CD4-positive, alpha-beta T cell treated with Interleukin-4 for 4 hours (primary cell): ENCODE results near the gene UBR2.
"Not testable (repeated sequence)": the region's sequence is repeated elsewhere in the genome, so short reads cannot be mapped to it uniquely, and the experiment has no call there.

ENCODE experiments used
- DNase-seq: peaks from one replicate; pipeline ENCODE4 v3.0.0-alpha.2; 2020

The UBR2 gene

DNA sequence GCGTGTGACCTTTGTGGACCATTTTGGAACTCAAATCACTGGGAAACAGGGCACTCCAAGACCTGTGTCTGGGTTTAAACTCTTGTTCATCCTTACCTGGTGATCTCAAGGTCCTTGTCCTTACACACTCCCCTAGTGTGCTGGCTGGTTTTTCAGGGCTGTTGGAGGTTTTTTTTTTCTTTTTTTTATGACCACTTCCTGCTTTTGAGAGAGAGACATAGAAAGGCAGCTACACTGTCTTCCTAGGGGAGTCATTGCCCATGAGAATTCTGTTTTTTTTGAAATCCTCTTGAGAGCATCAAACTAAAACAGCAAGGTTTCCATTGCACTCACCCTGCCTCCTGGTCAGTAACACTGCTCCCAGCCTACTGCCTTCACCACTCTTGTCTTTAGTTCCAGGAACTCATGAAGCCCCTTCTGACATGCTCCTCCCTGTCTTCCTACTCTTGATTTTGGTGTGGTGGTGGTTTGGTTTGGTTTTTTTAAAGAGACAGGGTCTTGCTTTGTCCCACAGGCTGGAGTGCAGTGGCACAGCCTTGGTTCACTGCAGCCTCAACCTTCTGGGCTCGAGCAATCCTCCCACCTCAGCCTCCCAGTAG, 130.0 kb downstream of the UBR2 start:
- DNase-seq: peak; percentile 6

DNA sequence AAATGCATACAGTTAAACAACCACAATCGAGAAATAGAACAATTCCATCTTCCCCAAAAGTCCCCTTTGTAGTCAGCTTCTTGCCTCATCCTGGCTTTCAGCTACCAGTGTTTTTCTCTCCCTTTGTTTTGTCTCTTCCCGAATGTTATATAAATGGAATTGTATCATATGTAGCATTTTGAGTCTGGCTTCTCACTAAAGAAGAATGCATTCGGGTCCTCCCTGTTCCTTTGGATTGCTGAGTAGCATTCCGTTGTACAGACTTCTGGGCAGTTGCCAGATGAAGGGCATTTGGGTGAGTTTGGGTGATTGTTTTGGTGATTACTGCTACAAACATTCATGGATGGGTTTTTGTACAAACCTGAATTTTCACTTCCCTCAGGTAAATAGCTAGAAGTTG, 130.8 kb downstream of the UBR2 start:
- DNase-seq: no peak

DNA sequence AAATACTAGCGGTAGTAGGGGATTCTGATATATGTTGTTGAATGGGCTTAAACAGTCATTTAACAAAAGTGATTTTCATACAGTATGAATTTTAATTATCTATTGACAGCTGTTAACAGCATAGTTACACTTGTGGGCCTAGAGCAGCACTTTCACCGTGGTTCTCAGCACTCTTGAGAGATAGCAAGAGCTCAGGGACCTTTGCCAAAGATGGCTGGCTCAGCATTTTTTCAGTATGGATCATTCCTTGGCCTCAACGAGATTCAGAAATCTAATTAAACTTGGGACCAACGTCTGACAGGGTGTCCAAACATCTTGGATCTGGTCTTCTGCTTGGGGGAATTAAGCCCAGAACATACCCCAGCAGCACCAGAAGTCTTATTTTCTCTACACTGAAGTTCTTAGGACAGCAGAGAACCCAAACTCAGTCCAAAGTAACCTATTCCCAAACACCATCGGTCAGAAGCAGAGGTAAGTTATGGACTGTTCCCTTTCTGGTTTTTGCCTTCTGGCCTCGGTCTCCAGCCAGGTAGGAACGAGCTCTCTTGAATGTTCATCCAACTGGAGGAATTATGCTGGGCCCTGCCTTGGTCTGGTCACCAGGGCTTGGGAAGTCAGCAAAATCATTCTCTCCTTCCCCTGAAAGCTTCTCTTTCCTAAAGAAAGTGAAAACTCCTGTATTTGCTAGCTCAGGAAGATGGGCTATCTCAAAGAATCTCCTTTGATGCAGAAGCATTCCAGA, 132.9 kb downstream of the UBR2 start:
- no peak for DNase-seq

- no peak for DNase-seq
These were observed 133.4 kb downstream of the UBR2 start for GRCh38 chr6:42697268-42697655.

DNA sequence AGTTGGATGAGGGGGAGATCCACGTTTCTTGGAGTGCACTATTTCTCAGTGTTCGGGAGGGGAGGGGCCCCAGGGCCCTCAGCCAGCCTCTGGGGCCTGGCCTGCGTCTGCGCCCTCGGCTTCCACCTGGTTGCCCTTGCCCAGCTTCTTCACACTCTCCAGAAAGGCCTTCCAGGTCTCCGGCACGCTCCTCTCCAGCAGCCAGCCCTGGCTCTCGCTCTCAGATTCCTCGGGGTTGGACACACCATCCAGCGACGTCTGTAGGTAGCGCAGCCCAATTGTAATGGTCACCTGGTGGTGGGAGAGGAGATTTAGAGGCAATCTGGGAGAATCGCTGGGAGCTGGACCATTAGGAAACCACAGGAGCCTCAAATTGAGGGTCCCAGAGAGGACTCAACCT, 134.4 kb downstream of the UBR2 start:
- DNase-seq: no peak

DNA sequence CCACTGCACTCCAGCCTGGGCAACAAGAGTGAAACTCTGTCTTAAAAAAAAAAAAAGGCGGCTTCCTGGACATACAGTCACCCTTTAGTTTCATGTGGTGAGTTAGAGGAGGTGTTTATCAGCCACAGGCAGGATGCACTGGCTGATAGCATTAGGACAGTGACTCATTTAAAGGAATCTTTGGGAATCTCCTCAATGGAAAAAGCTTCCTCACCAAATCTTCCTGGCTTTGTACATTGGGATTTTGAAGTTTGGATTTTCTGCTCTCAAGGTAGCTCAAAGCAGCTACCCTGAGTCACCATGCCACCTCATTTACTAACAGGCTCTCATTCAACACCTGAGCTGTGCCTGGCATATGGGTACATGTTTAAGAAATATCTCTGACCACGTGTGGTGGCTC, 138.4 kb downstream of the UBR2 start:
- no peak for DNase-seq

DNA sequence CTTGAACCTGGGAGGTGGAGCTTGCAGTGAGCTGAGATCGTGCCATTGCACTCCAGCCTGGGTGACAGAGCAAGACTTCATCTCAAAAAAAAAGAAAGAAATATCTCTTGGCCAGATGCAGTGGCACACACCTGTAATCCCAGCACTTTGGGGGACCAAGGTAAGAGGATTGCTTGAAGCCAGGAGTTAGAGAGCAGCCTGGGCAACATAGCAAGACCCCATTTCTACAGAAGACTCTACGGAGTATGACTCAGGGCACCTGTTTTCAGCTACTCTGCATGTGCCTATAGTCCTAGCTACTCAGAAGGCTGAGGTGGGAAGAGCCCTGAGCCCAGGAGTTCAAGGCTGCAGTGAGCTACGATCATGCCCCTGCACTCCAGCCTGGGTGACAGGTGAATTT, 139.0 kb downstream of the UBR2 start:
- DNase-seq: not testable (repeated sequence)

GRCh38 chr6:42704251-42704936, 140.6 kb downstream of the UBR2 start:
- DNase-seq: no peak

DNA sequence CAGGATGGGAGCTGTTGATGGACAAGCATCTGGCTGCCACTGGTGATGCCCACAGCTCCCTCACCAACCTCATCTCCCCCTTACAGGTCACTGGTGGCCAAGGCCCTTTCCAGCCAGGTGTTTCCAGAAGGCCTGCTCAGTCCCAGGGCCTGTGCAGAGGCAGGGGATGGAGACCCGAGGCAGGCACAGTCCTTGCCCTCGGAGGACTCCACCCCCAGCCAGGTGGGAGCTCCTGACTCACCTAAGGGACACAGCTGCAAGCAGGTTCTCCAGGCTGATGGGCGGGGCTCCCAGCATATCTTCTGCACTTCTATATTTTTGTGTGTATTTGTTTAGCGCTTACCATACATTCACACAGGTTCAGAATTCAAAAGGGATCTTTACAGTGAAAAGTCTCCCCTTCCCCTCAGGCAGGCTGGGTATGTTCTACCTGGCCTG, 141.1 kb downstream of the UBR2 start:
- DNase-seq: no peak

DNA sequence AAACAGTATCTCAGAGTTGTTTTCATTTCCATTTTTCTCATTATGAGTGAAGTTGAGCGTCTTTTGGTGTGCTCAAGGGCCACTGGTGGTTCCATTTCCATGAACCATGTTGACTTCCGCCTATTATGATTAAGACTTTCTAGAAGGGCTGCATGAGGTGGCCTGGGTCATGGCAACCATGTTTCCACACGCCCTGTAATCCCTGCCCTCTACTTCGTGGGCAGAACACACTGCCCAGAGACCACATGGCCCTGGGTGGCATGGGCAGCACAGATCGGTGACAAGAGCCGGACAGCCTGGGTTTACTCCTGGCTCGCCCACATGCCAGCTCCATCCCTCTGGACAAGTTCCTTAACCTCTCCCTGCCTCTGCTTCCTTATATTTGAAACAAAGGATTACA, 143.8 kb downstream of the UBR2 start:
- DNase-seq: no peak

GRCh38 chr6:42708096-42708495, 144.3 kb downstream of the UBR2 start:
- DNase-seq: no peak

DNA sequence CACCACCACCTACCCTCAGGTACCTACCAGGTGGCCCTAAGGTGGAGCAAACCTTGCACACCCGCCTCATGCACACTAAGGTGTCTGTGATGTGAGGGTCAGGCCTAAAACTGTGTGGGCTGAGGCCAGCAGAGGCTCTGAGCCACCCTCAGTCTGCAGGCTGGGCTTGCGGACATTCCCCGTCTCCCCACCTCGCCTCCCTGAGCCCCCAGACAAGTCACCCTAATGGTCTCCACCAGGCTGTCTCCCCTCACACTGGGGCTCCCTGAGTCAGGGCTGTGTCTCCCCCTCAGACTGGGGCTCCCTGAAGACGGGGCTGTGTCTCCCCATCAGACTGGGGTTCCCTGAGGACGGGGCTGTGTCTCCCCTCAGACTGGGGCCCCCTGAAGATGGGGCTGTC, 146.0 kb downstream of the UBR2 start:
- DNase-seq: no peak

GRCh38 chr6:42710316-42710715, 146.5 kb downstream of the UBR2 start:
- DNase-seq: no peak

- DNase-seq: no peak
These were observed 148.1 kb downstream of the UBR2 start for GRCh38 chr6:42711930-42712329.

- no peak for DNase-seq
These were observed 150.4 kb downstream of the UBR2 start for GRCh38 chr6:42714098-42714761.

DNA sequence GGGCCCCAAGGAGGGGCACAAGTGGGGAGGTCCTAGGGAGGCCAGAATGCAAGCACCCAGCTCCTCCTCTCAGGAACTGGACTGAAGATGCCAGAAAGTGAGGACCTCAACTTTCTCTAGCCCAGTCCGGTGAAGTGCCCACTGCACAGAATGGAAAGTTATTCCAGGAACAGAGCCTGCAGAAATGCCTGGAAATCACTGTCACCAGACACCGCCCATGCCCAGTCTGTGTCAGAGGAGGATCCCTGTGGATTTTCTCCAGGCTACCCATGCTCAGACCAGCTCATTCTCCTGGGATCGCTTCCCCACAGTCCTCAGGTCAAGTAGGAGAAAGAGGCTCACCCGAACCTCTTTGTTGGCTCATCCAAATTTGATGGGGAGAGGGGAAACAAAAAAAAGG, 152.0 kb downstream of the UBR2 start:
- no peak for DNase-seq

DNA sequence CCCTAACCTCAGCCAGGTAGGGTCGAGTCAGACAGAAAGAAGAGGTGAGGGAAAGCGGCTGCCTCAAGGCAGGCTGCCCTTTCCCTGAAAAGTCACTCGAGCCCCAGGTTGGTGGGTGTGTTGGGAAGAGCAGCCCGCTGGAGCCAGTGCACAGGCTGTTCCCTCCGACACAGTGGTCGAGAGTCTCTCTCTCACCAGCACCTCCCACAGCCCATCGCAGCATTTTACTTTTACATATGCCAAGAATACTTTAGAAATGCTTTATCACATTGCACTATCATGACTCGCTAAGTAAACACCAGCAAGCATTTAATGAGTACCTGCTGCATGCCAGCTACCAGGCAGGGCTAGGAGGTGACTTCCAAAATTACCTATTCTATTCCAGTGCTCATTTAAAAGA, 156.9 kb downstream of the UBR2 start:
- DNase-seq: no peak

GRCh38 chr6:42722497-42722896, 158.7 kb downstream of the UBR2 start, which contains the start of gene PRPH2:
Gene PRPH2 (minus strand): TSS chr6:42722597. CDS start chr6:42722334, 263 bp downstream.
- DNase-seq: no peak

- no peak for DNase-seq
These were observed 161.0 kb downstream of the UBR2 start for GRCh38 chr6:42724825-42725224.

DNA sequence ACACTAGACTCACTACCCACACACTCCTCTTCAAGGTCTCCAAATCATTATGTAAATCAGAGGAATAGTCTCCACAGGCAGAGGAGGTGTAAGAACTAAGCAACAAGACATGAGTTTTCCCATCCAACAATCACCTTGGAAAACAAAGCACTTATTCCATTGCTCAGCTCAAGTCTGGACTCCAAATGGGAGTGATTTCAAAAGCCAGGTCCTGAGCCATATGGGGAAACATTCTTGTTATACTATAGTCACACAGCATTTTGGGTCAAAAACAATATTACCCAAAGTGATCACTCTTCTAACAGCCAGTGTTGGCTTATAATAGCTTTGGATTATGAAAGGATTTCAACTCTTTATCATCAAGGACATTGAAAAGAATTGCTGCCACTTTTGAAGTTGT, 162.2 kb downstream of the UBR2 start:
- no peak for DNase-seq

DNA sequence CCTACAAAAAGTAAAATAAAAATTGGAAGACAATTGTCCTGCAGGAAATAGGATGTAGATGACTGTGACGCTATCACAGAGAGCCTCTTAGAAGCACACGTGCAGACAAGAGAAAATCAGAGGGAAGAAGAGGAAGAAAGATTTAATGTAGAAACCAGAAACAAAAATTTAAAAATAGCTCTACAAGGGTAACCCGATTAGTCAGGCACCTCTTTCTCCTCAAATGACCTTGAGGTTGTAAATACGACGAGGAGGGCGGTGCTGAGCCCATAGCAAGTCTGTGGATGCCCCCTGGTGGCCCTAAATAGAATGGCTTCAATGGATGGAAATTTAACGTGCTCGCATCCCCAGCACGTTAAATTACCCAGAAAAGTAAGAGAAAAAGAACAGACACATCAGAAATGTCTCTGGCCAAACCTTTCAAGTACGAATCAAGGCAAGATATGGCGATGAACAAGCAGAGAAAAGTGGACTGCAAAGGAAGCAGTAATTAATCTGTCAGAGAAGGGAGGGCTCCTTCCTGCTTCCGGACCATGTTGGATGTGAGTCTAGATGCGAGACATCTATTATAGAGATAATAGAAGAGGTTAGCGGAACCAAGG, 162.8 kb downstream of the UBR2 start:
- peak; percentile 88 for DNase-seq

DNA sequence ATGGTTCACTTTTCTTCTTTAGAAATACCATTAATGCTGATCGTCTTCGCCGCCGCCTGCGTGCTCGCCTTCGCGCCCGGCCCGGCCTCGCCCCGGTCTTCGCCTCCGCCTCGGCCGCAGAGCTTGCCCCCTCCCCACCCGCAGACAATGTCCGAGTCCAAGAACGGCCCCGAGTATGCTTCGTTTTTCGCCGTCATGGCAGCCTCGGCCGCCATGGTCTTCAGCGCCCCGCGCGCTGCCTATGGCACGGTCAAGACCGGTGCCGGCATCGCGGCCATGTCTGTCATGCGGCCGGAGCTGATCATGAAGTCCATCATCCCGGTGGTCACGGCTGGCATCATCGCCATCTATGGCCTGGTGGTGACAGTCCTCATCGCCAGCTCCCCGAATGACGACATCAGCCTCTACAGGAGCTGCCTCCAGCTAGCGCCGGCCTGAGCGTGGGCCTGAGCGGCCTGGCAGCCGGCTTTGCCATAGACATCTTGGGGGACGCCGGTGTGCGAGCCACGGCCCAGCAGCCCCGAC, 163.3 kb downstream of the UBR2 start:
- no peak for DNase-seq

DNA sequence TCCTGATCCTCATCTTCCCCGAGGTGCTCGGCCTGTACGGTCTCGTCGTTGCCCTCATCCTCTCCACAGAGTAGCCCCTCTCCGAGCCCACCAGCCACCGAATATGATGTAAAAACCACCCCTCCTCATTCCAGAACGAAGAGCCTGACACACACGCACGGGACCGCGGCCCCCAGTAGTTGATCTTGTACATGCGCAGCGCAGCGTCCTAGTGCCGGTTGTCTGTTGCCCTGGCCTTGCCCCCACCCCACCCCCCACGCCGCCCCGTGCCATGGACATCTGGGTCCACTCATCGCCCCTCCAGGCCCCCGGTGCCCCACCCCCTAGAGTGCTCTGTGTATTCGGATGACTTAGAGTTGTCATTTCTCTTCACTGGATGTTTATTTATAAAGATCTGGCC, 163.8 kb downstream of the UBR2 start:
- DNase-seq: no peak
